Gastrocnemius medialis (tissue), 4 donors: ENCODE data around the gene PREPL. TPM values are rescaled to one million over a fixed set of nuclear protein-coding genes. Genes with fewer than 3 reads are reported as not detected.

ENCODE experiments used
- ATAC-seq, 2 donors: fragments of 150-250 bp; one replicate each; pipeline ENCODE4 v1.9.1; 2016
- DNase-seq, 2 donors: peaks; one replicate each; pipeline ENCODE4 v3.0.0-alpha.2; 2019
- H3K27ac ChIP-seq, 4 donors: fragments of 200-600 bp; sonication (generic); 1 replicate in 1 of 4; 2 replicates in 3 of 4; pipeline ENCODE4 v1.5.1; 2016 to 2018; ENCODE audit warnings: mild to moderate bottlenecking in 2 of 4, moderate library complexity in 1 of 4
- H3K27me3 ChIP-seq, 3 donors: fragments of 200-600 bp; sonication (generic) in 2 of 3; 1 replicate in 1 of 3; 2 replicates in 2 of 3; pipeline versions ENCODE4 v1.5.1 to v1.6.0; 2016 to 2019; ENCODE audit warnings: mild to moderate bottlenecking in 1 of 3, moderate library complexity in 1 of 3
- H3K36me3 ChIP-seq, 2 donors: fragments of 200-600 bp; sonication (generic) in 1 of 2; one replicate each; pipeline ENCODE4 v1.5.1; 2017 to 2018
- H3K4me1 ChIP-seq, 2 donors: fragments of 200-600 bp; sonication (generic) in 1 of 2; one replicate each; pipeline ENCODE4 v1.5.1; 2016 to 2017; ENCODE audit warnings: mild to moderate bottlenecking in 2 of 2
- H3K4me3 ChIP-seq, 4 donors: fragments of 200-600 bp; sonication (generic) in 3 of 4; 1 replicate in 1 of 4; 2 replicates in 3 of 4; pipeline ENCODE4 v1.5.1; 2016 to 2019; ENCODE audit warnings: mild to moderate bottlenecking in 2 of 4
- H3K9me3 ChIP-seq, 3 donors: fragments of 200-600 bp; sonication (generic) in 2 of 3; 1 replicate in 1 of 3; 2 replicates in 2 of 3; pipeline ENCODE4 v1.5.1; 2016 to 2019
- CTCF ChIP-seq, 5 experiments: fragments of 450-650 bp in 3 of 5; fragments of 200-600 bp in 2 of 5; sonication (generic) in 2 of 5; IDR thresholded peaks in 4 of 5; conservative IDR thresholded peaks in 1 of 5; 1 replicate in 4 of 5; 2 replicates in 1 of 5; pipeline ENCODE4 v1.5.1; 2016 to 2019; ENCODE audit warnings: antibody characterized with exemption in 5 of 5, mild to moderate bottlenecking in 3 of 5, moderate library complexity in 3 of 5
- POLR2A ChIP-seq, 2 donors: fragments of 450-650 bp; IDR thresholded peaks; one replicate each; pipeline ENCODE4 v1.6.1; 2017; ENCODE audit warnings: antibody characterized with exemption in 2 of 2, mild to moderate bottlenecking in 2 of 2, moderate library complexity in 2 of 2
- in situ Hi-C, 4 donors: fragments of 200-750 bp; cut with MboI; loops; one replicate each; pipeline versions ENCODE4 v1.15.0 to v1.8.0; 2017; ENCODE audit warnings: low sequenced_read_pairs in 4 of 4
- intact Hi-C: fragments of 100-400 bp; cut with DNase I; formaldehyde crosslinking; loops from one replicate; pipeline ENCODE4 v1.15.1; 2023; ENCODE audit warnings: low total_unique reads
- total RNA-seq, 4 donors: library from RNA; depleted of rRNA; stranded (reverse); fragments of >200 nt; gene quantifications; one replicate each; pipeline versions ENCODE4 v1.1.0 to v1.2.3, GENCODE V29; 2016

The PREPL gene
- total RNA-seq, 4 donors from 2014 or later, result 27.3 to 60.0 (median 52.3) TPM

- peak in 1 of 2 donors; percentile 44 for ATAC-seq
- DNase-seq, result no peak
- Histone ChIP-seq H3K4me3 (no peak overlapping the region), H3K4me1 (peaks cover 4 to 7% of the 10 kb centered on the region in 2 donors), H3K27ac (no peak overlapping the region), H3K27me3 (no peaks in the 10 kb centered on the region), H3K9me3 (no peaks in the 10 kb centered on the region), H3K36me3 (peaks cover 0 to 58% of the 10 kb centered on the region in 2 donors)
- TF ChIP-seq CTCF (IDR thresholded peaks at IDR 0.05 in 4 of 5, conservative IDR thresholded peaks at IDR 0.05 in 1 of 5) (peak in 3 of 5 experiments; percentile 20 to 29 (median 27)), POLR2A (IDR thresholded peaks at IDR 0.05) (no peak)
- intact Hi-C loops, result loop anchor here (5.0 kb wide), 1 partner anchor 301 kb away; no protein-coding TSS in a partner anchor
- in situ Hi-C loops, result no loop called here
Measured at GRCh38 chr2:44342854-44343253, 18.4 kb downstream of the PREPL start.

- intact Hi-C loops (no loop called here), in situ Hi-C loops (no loop called here)
- TF ChIP-seq CTCF (IDR thresholded peaks at IDR 0.05 in 4 of 5, conservative IDR thresholded peaks at IDR 0.05 in 1 of 5), result no peak
- no peak for TF ChIP-seq POLR2A (IDR thresholded peaks at IDR 0.05)
- no peak for ATAC-seq
- H3K36me3 ChIP-seq, result peaks cover 3 to 73% of the 10 kb centered on the region in 2 donors
- H3K4me3 ChIP-seq, result no peak overlapping the region
- no peaks in the 10 kb centered on the region for H3K9me3 ChIP-seq
- H3K4me1 ChIP-seq, result peaks cover 0 to 11% of the 10 kb centered on the region in 2 donors
- no peaks in the 10 kb centered on the region for H3K27me3 ChIP-seq
- DNase-seq, result no peak
- no peak overlapping the region for H3K27ac ChIP-seq
Measured at GRCh38 chr2:44335806-44336538, 25.3 kb downstream of the PREPL start.

GRCh38 chr2:44333994-44334393 lies 27.3 kb downstream of the PREPL start:
- intact Hi-C loops, result no loop called here
- in situ Hi-C loops, result no loop called here
- Histone ChIP-seq H3K4me1 (peaks cover 5 to 14% of the 10 kb centered on the region in 2 donors), H3K36me3 (peaks cover 3 to 59% of the 10 kb centered on the region in 2 donors), H3K9me3 (no peaks in the 10 kb centered on the region), H3K27me3 (no peaks in the 10 kb centered on the region), H3K4me3 (no peak overlapping the region), H3K27ac (no peak overlapping the region)
- ATAC-seq (no peak), DNase-seq (no peak)
- no peak for TF ChIP-seq CTCF (IDR thresholded peaks at IDR 0.05 in 4 of 5, conservative IDR thresholded peaks at IDR 0.05 in 1 of 5)
- TF ChIP-seq POLR2A (IDR thresholded peaks at IDR 0.05), result no peak

GRCh38 chr2:44330801-44331200 lies 30.5 kb downstream of the PREPL start:
- ATAC-seq (no peak), DNase-seq (no peak)
- peaks cover 22 to 24% of the 10 kb centered on the region in 2 donors for H3K4me1 ChIP-seq
- TF ChIP-seq POLR2A (IDR thresholded peaks at IDR 0.05) (no peak), CTCF (IDR thresholded peaks at IDR 0.05 in 4 of 5, conservative IDR thresholded peaks at IDR 0.05 in 1 of 5) (no peak)
- H3K27ac ChIP-seq, result no peak overlapping the region
- no peak overlapping the region for H3K4me3 ChIP-seq
- H3K36me3 ChIP-seq, result peaks cover 3 to 49% of the 10 kb centered on the region in 2 donors
- intact Hi-C loops, result no loop called here
- H3K27me3 ChIP-seq, result no peaks in the 10 kb centered on the region
- no peaks in the 10 kb centered on the region for H3K9me3 ChIP-seq
- in situ Hi-C loops, result no loop called here
